ENCODE data around the gene RIC8A. TPM values are rescaled to one million over a fixed set of nuclear protein-coding genes. Genes with fewer than 3 reads are reported as not detected.
"Not testable (repeated sequence)": the region's sequence is repeated elsewhere in the genome, so short reads cannot be mapped to it uniquely, and the experiment has no call there.

RIC8A gene
- polyA plus RNA-seq, 1 donor from 2014 or later: 128 TPM

DNA sequence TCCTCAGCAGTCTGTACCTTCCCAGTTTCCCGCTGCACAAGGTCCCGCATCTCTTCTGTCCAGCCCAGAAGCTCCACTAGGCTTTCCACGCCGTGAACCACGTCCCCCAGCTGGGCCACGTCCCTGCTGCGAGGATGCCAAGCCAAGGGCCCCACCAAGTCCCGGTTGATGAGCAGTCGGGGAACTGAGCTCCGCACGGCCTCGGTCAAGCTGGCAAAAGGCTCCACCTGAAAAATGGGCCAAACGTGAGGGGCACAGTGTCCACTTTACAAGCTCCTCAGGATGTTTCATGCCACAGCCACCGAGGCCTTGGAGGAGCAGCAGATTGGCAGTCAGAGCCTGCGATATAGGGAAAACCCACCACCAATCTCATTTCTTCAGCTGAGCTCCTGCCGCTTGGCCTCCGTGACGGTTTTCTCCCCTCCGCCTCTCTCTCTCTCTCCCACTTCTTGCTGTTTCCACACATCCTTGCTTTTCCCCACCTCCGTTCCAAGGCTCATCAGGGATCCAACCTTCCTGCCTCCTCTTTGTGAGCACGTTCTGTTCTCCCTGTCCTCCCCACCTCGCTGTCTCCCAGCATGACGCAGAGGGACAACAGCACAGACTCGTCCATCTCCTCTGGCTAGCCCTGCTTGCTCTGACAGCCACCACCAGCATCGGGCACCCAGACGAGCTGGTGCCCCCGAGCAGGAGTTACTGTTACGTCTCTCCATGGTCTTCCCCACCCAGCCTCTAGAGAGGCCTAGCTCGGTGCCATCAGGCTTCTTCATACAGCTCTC lies 11.5 kb downstream of the RIC8A start:
- TF ChIP-seq RAD21 (conservative IDR thresholded peaks at IDR 0.05): no peak

DNA sequence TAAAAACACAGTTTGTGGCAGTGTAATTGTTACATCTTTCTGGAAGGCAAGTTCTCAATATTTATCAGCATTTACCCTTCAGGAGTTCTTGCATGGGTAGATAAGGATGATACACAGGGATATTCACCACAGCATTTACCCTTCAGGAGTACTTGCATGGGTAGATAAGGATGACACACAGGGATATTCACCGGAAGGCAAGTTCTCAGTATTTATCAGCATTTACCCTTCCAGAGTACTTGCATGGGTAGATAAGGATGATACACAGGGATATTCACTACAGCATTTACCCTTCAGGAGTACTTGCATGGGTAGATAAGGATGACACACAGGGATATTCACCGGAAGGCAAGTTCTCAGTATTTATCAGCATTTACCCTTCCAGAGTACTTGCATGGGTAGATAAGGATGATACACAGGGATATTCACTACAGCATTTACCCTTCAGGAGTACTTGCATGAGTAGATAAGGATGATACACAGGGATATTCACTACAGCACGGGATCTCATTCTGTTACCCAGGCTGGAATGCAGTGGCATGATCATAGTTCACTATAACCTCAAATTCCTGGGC lies 13.2 kb downstream of the RIC8A start:
- not testable (repeated sequence) for H3K36me3 ChIP-seq (ENCODE audit: insufficient read depth, low read length); H3K4me2 ChIP-seq (ENCODE audit: low read length); H3K79me2 ChIP-seq (replicated peaks; ENCODE audit: insufficient read depth, low read length); H3K27ac ChIP-seq (ENCODE audit: low read length); H2AFZ ChIP-seq (ENCODE audit: low read depth, low read length); H3K9ac ChIP-seq (ENCODE audit: low read length); H3K27me3 ChIP-seq (ENCODE audit: insufficient read depth, low read depth, low read length); H3K4me3 ChIP-seq (ENCODE audit: low read length); H3F3A ChIP-seq (ENCODE audit: insufficient read depth, low read length, poor library complexity, severe bottlenecking); H4K20me1 ChIP-seq (ENCODE audit: insufficient read depth); H3K9me3 ChIP-seq (ENCODE audit: low read length); H3K9me2 ChIP-seq (ENCODE audit: insufficient read depth, low read length)

More for the DNA sequence above, 11.5 kb downstream of the RIC8A start:
- Histone ChIP-seq H3K27ac (ENCODE audit: low read length) (no peak overlapping the region), H3K79me2 (replicated peaks; ENCODE audit: insufficient read depth, low read length) (no peaks in the 10 kb centered on the region), H3K36me3 (ENCODE audit: insufficient read depth, low read length) (no peaks in the 10 kb centered on the region), H3K9me2 (ENCODE audit: insufficient read depth, low read length) (no peaks in the 10 kb centered on the region), H3K4me3 (ENCODE audit: low read length) (no peak overlapping the region), H3K9ac (ENCODE audit: low read length) (no peak overlapping the region), H3K27me3 (ENCODE audit: insufficient read depth, low read depth, low read length) (no peaks in the 10 kb centered on the region), H3K9me3 (ENCODE audit: low read length) (no peaks in the 10 kb centered on the region), H3K4me2 (ENCODE audit: low read length) (no peak overlapping the region), H4K20me1 (ENCODE audit: insufficient read depth) (no peaks in the 10 kb centered on the region), H3F3A (ENCODE audit: insufficient read depth, low read length, poor library complexity, severe bottlenecking) (no peaks in the 10 kb centered on the region), H2AFZ (ENCODE audit: low read depth, low read length) (no peak overlapping the region)

- Histone ChIP-seq H3K27ac (ENCODE audit: low read length) (no peak overlapping the region), H3K9me2 (ENCODE audit: insufficient read depth, low read length) (no peaks in the 10 kb centered on the region), H4K20me1 (ENCODE audit: insufficient read depth) (no peaks in the 10 kb centered on the region), H3K27me3 (ENCODE audit: insufficient read depth, low read depth, low read length) (no peaks in the 10 kb centered on the region), H2AFZ (ENCODE audit: low read depth, low read length) (no peak overlapping the region), H3K9ac (ENCODE audit: low read length) (no peak overlapping the region), H3K9me3 (ENCODE audit: low read length) (no peaks in the 10 kb centered on the region), H3F3A (ENCODE audit: insufficient read depth, low read length, poor library complexity, severe bottlenecking) (no peaks in the 10 kb centered on the region), H3K36me3 (ENCODE audit: insufficient read depth, low read length) (no peaks in the 10 kb centered on the region), H3K79me2 (replicated peaks; ENCODE audit: insufficient read depth, low read length) (no peaks in the 10 kb centered on the region), H3K4me3 (ENCODE audit: low read length) (no peak overlapping the region), H3K4me2 (ENCODE audit: low read length) (no peak overlapping the region)
- TF ChIP-seq SMC3 (conservative IDR thresholded peaks at IDR 0.05; ENCODE audit: poor library complexity) (no peak), TAF1 (IDR thresholded peaks at IDR 0.05; ENCODE audit: low read depth) (no peak), RAD21 (conservative IDR thresholded peaks at IDR 0.05) (no peak), EZH2 (IDR thresholded peaks at IDR 0.05; ENCODE audit: borderline replicate concordance, insufficient read depth, low read length, poor library complexity, severe bottlenecking) (no peak), REST (IDR thresholded peaks at IDR 0.05; ENCODE audit: borderline replicate concordance) (no peak), EP300 (conservative IDR thresholded peaks at IDR 0.05; ENCODE audit: poor library complexity, severe bottlenecking) (no peak), POLR2AphosphoS5 (IDR thresholded peaks at IDR 0.05) (no peak), MXI1 (conservative IDR thresholded peaks at IDR 0.05; ENCODE audit: poor library complexity, severe bottlenecking) (no peak), CTCF (IDR thresholded peaks at IDR 0.05; ENCODE audit: poor library complexity, severe bottlenecking) (no peak)
These were observed 14.0 kb downstream of the RIC8A start for GRCh38 chr11:221539-221938.
